ENCODE data around the gene ZNF780B. TPM values are rescaled to one million over a fixed set of nuclear protein-coding genes. Genes with fewer than 3 reads are reported as not detected.
"Not testable (repeated sequence)": the region's sequence is repeated elsewhere in the genome, so short reads cannot be mapped to it uniquely, and the experiment has no call there.

The ZNF780B gene
- polyA plus RNA-seq, 4 donors = 18.1 to 45.5 (median 29.5) TPM

- not testable (repeated sequence) for DNase-seq (ENCODE audit: low read depth in 4 of 4, low spot score in 2 of 4)
These were observed 14.3 kb downstream of the ZNF780B start for GRCh38 chr19:40041718-40042117.

- DNase-seq (ENCODE audit: low read depth in 4 of 4, low spot score in 2 of 4) = not testable (repeated sequence)
These were observed 18.0 kb downstream of the ZNF780B start for GRCh38 chr19:40038047-40038446.

- no peak for DNase-seq (ENCODE audit: low read depth in 4 of 4, low spot score in 2 of 4)
These were observed 20.0 kb downstream of the ZNF780B start for GRCh38 chr19:40035996-40036395.

DNA sequence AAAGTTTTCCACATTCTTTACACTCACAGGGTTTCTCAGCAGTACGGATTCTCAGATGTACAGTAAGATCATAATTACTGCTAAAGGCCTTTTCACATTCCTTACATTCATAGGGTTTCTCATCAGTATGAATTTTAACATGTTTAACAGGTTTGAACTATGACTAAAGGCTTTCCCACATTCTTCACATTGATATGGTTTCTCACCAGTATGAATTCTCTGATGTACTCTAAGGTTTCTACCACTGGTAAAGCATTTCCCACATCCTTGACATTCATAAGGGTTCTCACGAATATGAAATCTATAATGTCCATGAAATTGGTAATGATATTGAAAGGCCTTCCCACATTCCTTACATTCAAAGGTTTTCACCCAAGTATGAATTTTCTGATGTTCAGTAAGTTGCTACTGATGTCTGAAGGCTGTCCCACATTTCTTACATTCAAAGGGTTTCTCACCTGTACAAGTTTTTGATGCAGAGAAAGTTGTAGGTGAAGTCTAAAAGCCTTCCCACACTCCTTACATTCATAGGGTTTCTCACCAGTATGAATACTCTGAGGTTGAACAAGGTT, 22.0 kb downstream of the ZNF780B start:
- DNase-seq (ENCODE audit: low read depth in 4 of 4, low spot score in 2 of 4) = no peak

- DNase-seq (ENCODE audit: low read depth in 4 of 4, low spot score in 2 of 4) = no peak
These were observed 29.4 kb downstream of the ZNF780B start for GRCh38 chr19:40026597-40026970.

DNA sequence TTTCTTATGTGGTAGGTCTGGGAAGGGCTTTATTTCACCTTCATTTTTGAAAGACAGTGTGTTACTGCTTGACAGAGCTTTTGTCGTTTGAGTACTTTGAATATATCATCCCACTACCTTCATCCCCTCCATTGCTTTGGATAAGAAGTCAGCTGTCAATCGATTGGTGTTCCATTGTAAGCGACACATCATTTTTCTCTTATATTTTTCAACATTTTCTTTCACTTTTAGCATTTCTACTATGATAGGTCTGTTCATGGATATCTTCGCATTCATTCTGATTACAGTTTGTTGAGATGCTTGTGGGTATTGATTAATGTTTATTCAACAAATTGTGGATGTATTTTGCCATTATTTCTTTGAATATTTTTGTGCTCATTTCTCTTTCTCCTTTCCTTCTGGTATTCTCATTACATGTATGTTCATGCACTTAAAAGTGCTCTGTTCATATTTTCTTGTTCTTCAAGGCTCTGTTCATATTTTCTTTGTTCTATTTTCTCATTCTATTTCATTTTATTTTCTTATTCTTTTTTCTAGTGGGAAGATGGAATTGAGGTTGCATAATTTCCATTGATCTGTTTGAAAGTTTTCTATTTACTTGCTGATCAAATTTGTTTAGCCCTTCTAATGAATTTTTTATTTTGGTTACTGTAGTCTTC, 30.0 kb downstream of the ZNF780B start:
- DNase-seq (ENCODE audit: low read depth in 4 of 4, low spot score in 2 of 4) = no peak

DNA sequence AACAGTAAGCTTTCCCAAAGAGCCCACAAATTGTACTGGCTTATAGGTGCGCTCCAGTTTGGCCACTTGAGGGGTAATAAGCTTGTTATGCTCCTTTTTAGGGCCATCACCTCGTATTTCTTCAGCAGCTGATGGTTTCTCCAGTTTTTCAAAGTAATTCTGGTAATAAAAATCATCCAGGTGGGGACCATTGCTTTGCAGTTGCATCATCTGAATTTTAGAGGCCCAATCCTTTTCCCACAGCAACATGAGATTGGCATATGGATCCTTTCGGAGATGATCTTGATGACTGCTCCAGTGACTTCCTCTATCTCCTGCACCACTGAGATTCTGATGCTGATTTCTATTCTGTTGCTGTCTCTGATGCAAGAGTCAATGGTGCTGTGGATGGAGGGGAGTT, 32.1 kb downstream of the ZNF780B start:
- no peak for DNase-seq (ENCODE audit: low read depth in 4 of 4, low spot score in 2 of 4)

- no peak for DNase-seq (ENCODE audit: low read depth in 4 of 4, low spot score in 2 of 4)
These were observed 42.0 kb downstream of the ZNF780B start for GRCh38 chr19:40013991-40014390.

GRCh38 chr19:40009674-40010073, 46.4 kb downstream of the ZNF780B start:
- DNase-seq (ENCODE audit: low read depth in 4 of 4, low spot score in 2 of 4) = no peak

DNA sequence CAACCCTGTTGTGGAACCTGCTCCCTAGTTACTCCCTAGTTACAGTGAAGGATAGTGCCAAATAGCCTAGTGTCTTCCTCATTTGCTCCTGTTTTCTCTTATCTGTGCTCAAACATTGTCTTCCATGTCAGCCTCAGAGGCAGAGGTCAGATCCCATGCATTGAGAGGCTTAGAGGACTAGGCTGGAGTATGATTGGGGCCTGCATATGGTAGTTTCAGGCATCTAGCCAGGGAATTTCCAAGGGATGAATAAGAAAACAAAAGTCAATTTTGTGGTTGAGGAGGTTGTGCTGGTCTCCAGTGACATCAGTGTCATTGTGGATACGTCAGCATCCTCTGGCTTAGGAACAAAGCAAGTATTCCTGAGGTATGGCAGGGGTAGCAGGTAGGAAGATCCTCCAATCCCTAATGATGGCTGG, 49.7 kb downstream of the ZNF780B start:
- no peak for DNase-seq (ENCODE audit: low read depth in 4 of 4, low spot score in 2 of 4)

GRCh38 chr19:40005691-40006272, 50.2 kb downstream of the ZNF780B start:
- DNase-seq (ENCODE audit: low read depth in 4 of 4, low spot score in 2 of 4) = no peak

DNA sequence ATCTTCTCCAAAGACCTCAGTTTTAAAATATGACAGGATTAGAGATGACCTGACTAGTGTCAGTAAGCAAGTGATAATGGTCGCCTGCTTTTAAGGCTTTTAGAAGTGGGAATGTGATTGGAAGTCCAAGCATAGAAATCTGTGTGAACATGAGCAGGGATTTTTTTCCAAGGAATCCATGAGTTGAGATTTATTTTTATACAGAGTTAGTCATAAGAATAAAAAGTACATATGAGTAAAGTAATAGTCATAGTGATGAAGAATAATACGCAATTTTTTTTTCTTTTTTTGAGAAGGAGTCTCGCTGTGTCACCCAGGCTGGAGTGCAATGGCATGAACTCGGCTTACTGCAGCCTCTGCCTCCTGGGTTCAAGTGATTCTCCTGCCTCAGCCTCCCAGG, 57.5 kb downstream of the ZNF780B start:
- DNase-seq (ENCODE audit: low read depth in 4 of 4, low spot score in 2 of 4) = no peak

- peak in 1 of 4 donors; percentile 2 for DNase-seq (ENCODE audit: low read depth in 4 of 4, low spot score in 2 of 4)
These were observed 58.3 kb downstream of the ZNF780B start for GRCh38 chr19:39997638-39998216.

GRCh38 chr19:39996811-39997637, 59.0 kb downstream of the ZNF780B start, which contains the start of gene ZNF546:
TSS of gene ZNF546 (plus strand) at chr19:39997060. CDS start at chr19:39998327, 1,267 bp downstream.
- peak; percentile 74 to 85 (median 84) for DNase-seq (ENCODE audit: low read depth in 4 of 4, low spot score in 2 of 4)

- peak in 2 of 4 donors; percentile 3 to 7 for DNase-seq (ENCODE audit: low read depth in 4 of 4, low spot score in 2 of 4)
These were observed 59.7 kb downstream of the ZNF780B start for GRCh38 chr19:39996218-39996810.

- DNase-seq (ENCODE audit: low read depth in 4 of 4, low spot score in 2 of 4) = no peak
These were observed 60.2 kb downstream of the ZNF780B start for GRCh38 chr19:39995794-39996193.

DNA sequence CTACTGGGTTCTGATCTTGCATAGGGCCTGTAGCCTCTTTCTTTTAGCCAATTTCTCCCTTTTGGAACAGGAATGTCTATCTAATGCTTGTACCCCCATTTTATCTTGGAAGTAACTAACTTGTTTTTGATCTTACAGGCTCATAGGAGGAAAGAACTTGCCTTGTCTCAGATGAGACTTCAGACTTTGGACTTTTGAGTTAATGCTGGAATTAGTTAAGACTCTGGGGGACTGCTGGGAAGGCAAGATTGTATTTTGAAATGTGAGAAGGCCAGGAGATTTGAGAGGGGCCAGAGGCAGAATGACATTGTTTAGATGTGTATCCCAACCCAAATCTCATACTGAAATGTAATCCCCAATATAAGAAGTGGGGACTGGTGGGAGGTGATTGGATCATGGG, 61.7 kb downstream of the ZNF780B start:
- DNase-seq (ENCODE audit: low read depth in 4 of 4, low spot score in 2 of 4) = no peak

DNA sequence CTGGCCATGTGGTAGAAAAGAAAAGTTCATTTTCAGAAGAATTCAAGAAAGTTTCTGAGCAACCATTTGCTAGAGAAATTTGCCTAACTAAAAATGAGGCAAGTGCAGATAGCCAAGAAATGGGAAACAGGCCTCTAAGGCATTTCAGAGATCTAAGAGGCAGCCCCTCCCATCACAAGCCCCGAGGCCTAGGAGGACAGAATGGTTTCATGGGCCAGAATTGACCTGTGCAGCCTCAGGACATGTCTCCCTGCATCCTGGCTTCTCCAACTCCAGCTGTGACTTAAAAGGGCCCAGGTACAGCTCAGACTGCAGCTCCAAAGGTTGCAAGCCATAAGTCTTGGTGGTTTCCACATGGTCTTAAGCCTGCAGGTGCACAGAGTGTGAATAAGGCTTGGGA, 62.4 kb downstream of the ZNF780B start:
- no peak for DNase-seq (ENCODE audit: low read depth in 4 of 4, low spot score in 2 of 4)

DNA sequence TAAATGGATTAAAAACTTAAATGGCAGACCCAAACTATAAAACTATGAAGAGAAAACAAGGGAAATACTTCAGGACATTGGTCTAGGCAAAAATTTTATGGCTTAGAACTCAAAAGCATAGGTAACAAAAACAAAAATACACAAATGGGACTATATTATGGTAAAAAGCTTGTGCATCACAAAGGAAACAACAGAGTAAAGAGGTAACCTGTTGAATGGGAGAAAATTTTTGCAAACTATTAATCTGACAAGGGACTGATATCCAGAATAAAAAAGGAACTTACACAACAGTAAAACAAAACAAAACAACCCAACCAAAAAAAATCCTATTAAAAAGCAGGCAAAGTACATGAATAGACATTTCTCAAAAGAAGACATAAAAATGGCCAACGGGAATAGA, 68.4 kb downstream of the ZNF780B start:
- DNase-seq (ENCODE audit: low read depth in 4 of 4, low spot score in 2 of 4) = no peak

- DNase-seq (ENCODE audit: low read depth in 4 of 4, low spot score in 2 of 4) = no peak
These were observed 68.9 kb downstream of the ZNF780B start for GRCh38 chr19:39987167-39987566.
